ENCODE measurements around the gene EYS.

GRCh38 chr6:63904650-63905248, 1802.3 kb downstream of the EYS start:
- TF ChIP-seq POLR2A (IDR thresholded peaks at IDR 0.05) (no peak), CTCF (IDR thresholded peaks at IDR 0.05) (no peak)
